ENCODE measurements around the gene PSORS1C2.

The PSORS1C2 gene

GRCh38 chr6:31135710-31136109 is 3.2 kb downstream of the PSORS1C2 start:
- no peak for DNase-seq

- no peak for DNase-seq
Observed at GRCh38 chr6:31132806-31133205, 6.1 kb downstream of the PSORS1C2 start.

- DNase-seq, result no peak
Observed at GRCh38 chr6:31131595-31131994, 7.3 kb downstream of the PSORS1C2 start.

GRCh38 chr6:31130751-31131150 is 8.1 kb downstream of the PSORS1C2 start:
- DNase-seq, result no peak

GRCh38 chr6:31129130-31129529 is 9.7 kb downstream of the PSORS1C2 start:
- no peak for DNase-seq

GRCh38 chr6:31128093-31128676 is 10.7 kb downstream of the PSORS1C2 start:
- DNase-seq, result peak; percentile 21 to 72 (median 47)

GRCh38 chr6:31126396-31127175 is 12.3 kb downstream of the PSORS1C2 start:
- DNase-seq, result no peak

- no peak for DNase-seq
Observed at GRCh38 chr6:31125586-31126363, 13.1 kb downstream of the PSORS1C2 start.

- no peak for DNase-seq
Observed at GRCh38 chr6:31125162-31125561, 13.7 kb downstream of the PSORS1C2 start.

GRCh38 chr6:31122791-31123706 is 15.8 kb downstream of the PSORS1C2 start:
- no peak for DNase-seq

- no peak for DNase-seq
Observed at GRCh38 chr6:31121131-31121790, 17.6 kb downstream of the PSORS1C2 start.

- no peak for DNase-seq
Observed at GRCh38 chr6:31120151-31120915, 18.5 kb downstream of the PSORS1C2 start, which contains the start of gene CDSN. TSS of gene CDSN (minus strand) at chr6:31120446. CDS start at chr6:31120419, 27 bp downstream.

- DNase-seq, result no peak
Observed at GRCh38 chr6:31118178-31118577, 20.7 kb downstream of the PSORS1C2 start.

GRCh38 chr6:31116661-31117385 is 22.0 kb downstream of the PSORS1C2 start:
- no peak for DNase-seq

- no peak for DNase-seq
Observed at GRCh38 chr6:31115941-31116560, 22.8 kb downstream of the PSORS1C2 start.

GRCh38 chr6:31114970-31115849 is 23.7 kb downstream of the PSORS1C2 start:
- DNase-seq, result no peak

- DNase-seq, result no peak
Observed at GRCh38 chr6:31114541-31114878, 24.4 kb downstream of the PSORS1C2 start, which contains the start of gene PSORS1C1. TSS of gene PSORS1C1 (plus strand) at chr6:31114800. CDS start at chr6:31129633, 14,833 bp downstream.

GRCh38 chr6:31113861-31114540 is 24.9 kb downstream of the PSORS1C2 start:
- no peak for DNase-seq
